K562 (cell line): ENCODE data around the gene PRRC2A. TPM values are rescaled to one million over a fixed set of nuclear protein-coding genes. Genes with fewer than 3 reads are reported as not detected.

Experiments
- ATAC-seq: fragments of 200-7000 bp; cut with Tn5 transposase; 3 replicates; pipeline ENCODE4 v1.9.1; 2020; ENCODE audit warnings: moderate library complexity
- BruUV-seq: library from RNA; stranded (reverse); fragments of 400-500 nt; replicated peaks from 2 replicates; lab custom pipeline; 2021; lab: Mats Ljungman, UMichigan
- CTCF ChIA-PET: fragments of 300-600 bp; formaldehyde crosslinking; extraction: SDS; loops from one replicate; lab custom pipeline; 2021; ENCODE audit warnings: low intra/inter-chr PET ratio; lab: Yijun Ruan, JAX
- POLR2A ChIA-PET: fragments of 300-600, 350-650 bp; sonication (Branson Sonifier 250); formaldehyde crosslinking; extraction: SDS; loops from one replicate; lab custom pipeline; 2021; ENCODE audit warnings: antibody characterized with exemption, inconsistent platforms; lab: Yijun Ruan, JAX
- DNase-seq, 4 experiments: peaks; one replicate each; pipeline versions ENCODE4 v3.0.0 to v3.0.0-alpha.2; 2011 to 2018; ENCODE audit warnings: low spot score in 3 of 4, mixed read lengths in 3 of 4; ENCODE audit errors: extremely low read depth in 1 of 4
- FAIRE-seq: peaks from 2 replicates; lab custom pipeline; 2011; peaks lifted over from hg19 to GRCh38; lab: Jason Lieb, UNC
- H2AFZ ChIP-seq: 2 replicates; pipeline ENCODE4 v1.6.0; 2011; ENCODE audit warnings: low read depth, low read length, control low read depth, inconsistent platforms
- H3K27ac ChIP-seq: fragments of 200-600 bp; 3 replicates; pipeline ENCODE4 v1.8.0; 2011; ENCODE audit warnings: low read depth, mild to moderate bottlenecking, control low read depth, inconsistent platforms, low read length, moderate library complexity, mixed read lengths; ENCODE audit errors: extremely low read depth
- H3K27me3 ChIP-seq, 2 experiments: fragments of 300-600 bp in 1 of 2; 2 replicates in 1 of 2; 3 replicates in 1 of 2; pipeline versions ENCODE4 v1.6.0 to v1.8.0; 2011; ENCODE audit warnings: inconsistent platforms in 2 of 2, low read length in 2 of 2, mild to moderate bottlenecking in 1 of 2, mixed read lengths in 1 of 2, moderate library complexity in 1 of 2; ENCODE audit not compliant: control insufficient read depth in 2 of 2, insufficient read depth in 2 of 2
- H3K36me3 ChIP-seq: fragments of 300-600 bp; 3 replicates; pipeline ENCODE4 v1.8.0; 2011; ENCODE audit warnings: mild to moderate bottlenecking, low read length, inconsistent platforms; ENCODE audit not compliant: control insufficient read depth, insufficient read depth
- H3K4me1 ChIP-seq, 2 experiments: fragments of 200-600 bp in 1 of 2; replicated peaks in 1 of 2; 2 replicates in 1 of 2; 3 replicates in 1 of 2; pipeline versions ENCODE4 v1.5.1 to v1.8.0; 2011; ENCODE audit warnings: inconsistent platforms in 2 of 2, low read length in 2 of 2, mild to moderate bottlenecking in 1 of 2, mixed read lengths in 1 of 2, moderate library complexity in 1 of 2; ENCODE audit not compliant: control insufficient read depth in 2 of 2, insufficient read depth in 2 of 2
- H3K4me2 ChIP-seq: 2 replicates; pipeline ENCODE4 v1.6.1; 2011; ENCODE audit warnings: low read length, control low read depth, inconsistent platforms, mixed read lengths; ENCODE audit not compliant: insufficient read depth
- H3K4me3 ChIP-seq: fragments of 200-600 bp; sonication (generic), shearing (Covaris generic); 2 replicates; pipeline ENCODE4 v1.5.1; 2016; ENCODE audit warnings: control low read depth, inconsistent platforms
- H3K79me2 ChIP-seq: fragments of 200-600 bp; 3 replicates; pipeline ENCODE4 v1.8.0; 2011; ENCODE audit warnings: low read length, inconsistent platforms; ENCODE audit not compliant: control insufficient read depth, insufficient read depth
- H3K9ac ChIP-seq, 2 experiments: 2 replicates each; pipeline versions ENCODE4 v1.6.0 to v1.6.1; 2011; ENCODE audit warnings: low read depth in 2 of 2, low read length in 2 of 2, control low read depth in 1 of 2, inconsistent platforms in 1 of 2, mild to moderate bottlenecking in 1 of 2, mixed read lengths in 1 of 2; ENCODE audit not compliant: insufficient read depth in 1 of 2
- H3K9me1 ChIP-seq: one replicate; pipeline ENCODE4 v1.6.0; 2011; ENCODE audit warnings: inconsistent platforms, mild to moderate bottlenecking, low read length, moderate library complexity; ENCODE audit not compliant: control insufficient read depth, insufficient read depth
- H3K9me3 ChIP-seq: replicated peaks from 2 replicates; pipeline ENCODE4 v1.5.1; 2011; ENCODE audit warnings: low read depth, low read length, inconsistent platforms; ENCODE audit not compliant: control insufficient read depth, insufficient read depth
- H4K20me1 ChIP-seq: replicated peaks from 2 replicates; pipeline ENCODE4 v1.6.1; 2011; ENCODE audit warnings: low read length, inconsistent platforms, mixed read lengths; ENCODE audit not compliant: control insufficient read depth, insufficient read depth
- BCL6 ChIP-seq: fragments of 250-450 bp; sonication (Bioruptor Pico); IDR thresholded peaks from 2 replicates; pipeline ENCODE4 v1.4.0; 2020
- BHLHE40 ChIP-seq: IDR thresholded peaks from 2 replicates; pipeline ENCODE4 v1.6.1; 2011; ENCODE audit warnings: low read length, improper control_type of control experiment
- CBX3 ChIP-seq, 2 experiments: IDR thresholded peaks; 1 replicate in 1 of 2; 2 replicates in 1 of 2; pipeline ENCODE4 v1.6.1; 2012; ENCODE audit warnings: inconsistent platforms in 2 of 2, low read length in 2 of 2, borderline replicate concordance in 1 of 2, control low read depth in 1 of 2
- DNMT1 ChIP-seq: fragments of 450-650 bp; IDR thresholded peaks from 2 replicates; pipeline ENCODE4 v1.6.1; 2016; ENCODE audit warnings: antibody characterized with exemption, mild to moderate bottlenecking
- E2F5 ChIP-seq: sonication (generic); formaldehyde crosslinking; IDR thresholded peaks from 2 replicates; pipeline ENCODE4 v1.8.0; 2022; ENCODE audit warnings: mild to moderate bottlenecking, missing genetic modification reagents
- HCFC1 ChIP-seq: IDR thresholded peaks from 2 replicates; pipeline ENCODE4 v1.6.1; 2012; ENCODE audit warnings: low read depth, low read length, improper control_type of control experiment
- HNRNPUL1 ChIP-seq: fragments of 200-400 bp; formaldehyde crosslinking; IDR thresholded peaks from 2 replicates; pipeline ENCODE4 v1.6.1; 2017; ENCODE audit warnings: low read length
- LCOR ChIP-seq: sonication (generic); formaldehyde crosslinking; IDR thresholded peaks from 2 replicates; pipeline ENCODE4 v1.8.0; 2022; ENCODE audit warnings: mild to moderate bottlenecking, missing genetic modification reagents
- MAX ChIP-seq: sonication (generic); formaldehyde crosslinking; IDR thresholded peaks from 2 replicates; pipeline ENCODE4 v1.9.0; 2022; ENCODE audit warnings: mild to moderate bottlenecking, missing genetic modification reagents
- MCM2 ChIP-seq: fragments of 450-650 bp; IDR thresholded peaks from 2 replicates; pipeline ENCODE4 v1.6.1; 2017; ENCODE audit warnings: low read depth, mild to moderate bottlenecking
- PATZ1 ChIP-seq: fragments of 250-450 bp; sonication (Bioruptor Pico); IDR thresholded peaks from 2 replicates; pipeline ENCODE4 v1.5.0; 2020; ENCODE audit warnings: mild to moderate bottlenecking, borderline replicate concordance
- RBM25 ChIP-seq: fragments of 200-400 bp; formaldehyde crosslinking; IDR thresholded peaks from 2 replicates; pipeline ENCODE4 v1.6.1; 2018; ENCODE audit warnings: low read length, low read depth, moderate library complexity; ENCODE audit not compliant: severe bottlenecking
- RFX5 ChIP-seq: IDR thresholded peaks from 2 replicates; pipeline ENCODE4 v1.6.1; 2011; ENCODE audit warnings: low read depth, mild to moderate bottlenecking, improper control_type of control experiment, low read length
- SNRNP70 ChIP-seq: fragments of 200-400 bp; formaldehyde crosslinking; optimal IDR thresholded peaks from 2 replicates; pipeline ENCODE3; 2017; ENCODE audit warnings: low read depth, low read length
- SPI1 ChIP-seq: IDR thresholded peaks from 2 replicates; pipeline ENCODE4 v1.6.1; 2011; ENCODE audit warnings: low read depth, low read length, control low read depth, borderline replicate concordance
- SRSF1 ChIP-seq: fragments of 200-400 bp; formaldehyde crosslinking; IDR thresholded peaks from 2 replicates; pipeline ENCODE4 v1.6.1; 2017; ENCODE audit warnings: mild to moderate bottlenecking, low read depth, low read length, moderate library complexity
- STAT5B ChIP-seq: fragments of 250-450 bp; sonication (Bioruptor Pico); IDR thresholded peaks from 2 replicates; pipeline ENCODE4 v1.8.0; 2021; ENCODE audit warnings: mild to moderate bottlenecking, inconsistent platforms
- ZNF224 ChIP-seq: sonication (generic); formaldehyde crosslinking; IDR thresholded peaks from 2 replicates; pipeline ENCODE4 v1.8.0; 2022; ENCODE audit warnings: mild to moderate bottlenecking, missing genetic modification reagents
- ZNF445 ChIP-seq: fragments of 250-450 bp; sonication (Bioruptor Pico); IDR thresholded peaks from 2 replicates; pipeline ENCODE4 v1.4.0; 2020; ENCODE audit warnings: low read depth, mild to moderate bottlenecking, moderate library complexity
- ZNF507 ChIP-seq: conservative IDR thresholded peaks from 2 replicates; pipeline ENCODE4 v1.6.1; 2017; ENCODE audit warnings: missing genetic modification characterization, missing compliant biosample characterization
- WGBS: fragments of 100-300 bp; shearing (Covaris generic); methylation state at CpG from one replicate; pipeline ENCODE4 v1.1.6; 2016; ENCODE audit warnings: low coverage, mixed read lengths; ENCODE audit not compliant: insufficient coverage; ENCODE audit errors: missing lambda C conversion rate; 5-methylcytosine and 5-hydroxymethylcytosine counted together
- in situ Hi-C: fragments of 300-500 bp; cut with MboI; formaldehyde crosslinking; loops from 4 replicates; pipeline ENCODE4 v1.15.0; 2018; ENCODE audit warnings: inconsistent platforms, mixed read lengths
- intact Hi-C: fragments of 100-400 bp; cut with micrococcal nuclease; formaldehyde crosslinking; loops from 2 replicates; pipeline ENCODE4 v1.14.2; 2022
- polyA plus RNA-seq, 8 experiments: library from polyadenylated mRNA; depleted of rRNA in 4 of 8; stranded (reverse) in 5 of 8; unstranded in 3 of 8; fragments of >200 nt; fragmentation: Nextera tagmentation in 2 of 8; fragmentation: Illumina TruSeq in 1 of 8; extraction: Ambion mirVana in 2 of 8; extraction: Trizol in 1 of 8; gene quantifications; 2 replicates each; pipeline versions ENCODE4 v1.2.1 to v1.2.3, GENCODE V29; 2011 to 2014; ENCODE audit warnings: inconsistent platforms in 1 of 8, missing spikeins in 1 of 8
- total RNA-seq, 7 experiments: library from RNA; depleted of rRNA in 6 of 7; stranded (reverse); fragments of >200 nt in 6 of 7; fragmentation: Illumina TruSeq in 2 of 7; extraction: Trizol in 2 of 7; gene quantifications; 2 replicates each; pipeline versions ENCODE4 v1.2.1 to v1.2.3, GENCODE V29; 2011 to 2021; ENCODE audit warnings: low replicate concordance in 1 of 7

Gene PRRC2A
- total and polyA plus RNA-seq, 9 of the 15 experiments (the other 6 are each of a cell fraction or from before 2014, with no cell fraction given), result 1.0 to 332 (median 63.0) TPM

- in situ Hi-C loops, result no loop called here
- TF ChIP-seq HNRNPUL1 (peak; percentile 60; the same call in 1 of the 2 replicates), SPI1 (peak; percentile 58; the same call in 1 of the 2 replicates), ZNF224 (CRISPR knock-in tag) (no peak), SNRNP70 (peak; percentile 40), RBM25 (no peak), DNMT1 (0 out of 2 replicates have a peak, but pooled peaks have one; percentile 83), PATZ1 (no peak), STAT5B (CRISPR knock-in tag) (no peak), ZNF507 (tag) (no peak), LCOR (CRISPR knock-in tag) (0 out of 2 replicates have a peak, but pooled peaks have one; percentile 3), MCM2 (0 out of 2 replicates have a peak, but pooled peaks have one; percentile 35), HCFC1 (no peak), BCL6 (no peak), SRSF1 (no peak), BHLHE40 (0 out of 2 replicates have a peak, but pooled peaks have one; percentile 26), E2F5 (0 out of 2 replicates have a peak, but pooled peaks have one; percentile 29), CBX3 (IDR thresholded peaks at IDR 0.05; ENCODE audit: borderline replicate concordance in 1 of 2, low read length in 2 of 2) (no peak), RFX5 (no peak), ZNF445 (CRISPR knock-in tag) (no peak), MAX (no peak; the same call in 1 of the 2 replicates)
Measured at GRCh38 chr6:31676322-31676903, 55.9 kb downstream of the PRRC2A start.

More at GRCh38 chr6:31676322-31676903, 55.9 kb downstream of the PRRC2A start:
- BruUV-seq, result no TSS peak
- Histone ChIP-seq H3K4me1 (peaks cover 9 to 11% of the 10 kb centered on the region in 2 experiments), H3K9me1 (no peaks in the 10 kb centered on the region), H3K79me2 (no peaks in the 10 kb centered on the region), H4K20me1 (no peaks in the 10 kb centered on the region), H3K36me3 (peaks cover 26% of the 10 kb centered on the region), H3K9ac (peak overlapping the region; percentile 16 to 70; a peak in 2 of 4 replicates), H3K27me3 (no peaks in the 10 kb centered on the region), H3K9me3 (no peaks in the 10 kb centered on the region), H3K4me3 (no peak overlapping the region), H3K4me2 (peak overlapping the region; percentile 39; the same call in 1 of the 2 replicates), H3K27ac (no peak overlapping the region), H2AFZ (peak overlapping the region; percentile 79)
- FAIRE-seq, result no peak
- ChIA-PET CTCF (interaction anchor here (0.5 kb wide), 1 partner anchor 11 kb away, joined by 5 read pairs; the partner anchor contains the start of gene CSNK2B), POLR2A (interaction anchor here (0.5 to 2.1 kb wide), 14 partner anchors 8 to 158 kb away, joined by 3 to 15 read pairs (median 6); partner anchors contain the start of genes C6orf47, CSNK2B and GPANK1)
- DNase-seq, result no peak
- intact Hi-C loops, result no loop called here
- ATAC-seq, result peak; percentile 2; the same call in 2 of the 3 replicates
- WGBS, result 38% methylated on average over 4 of the region's 4 CpGs
